C4-2B (cell line): ENCODE measurements around the gene MED16.
"Not testable (repeated sequence)": the region's sequence is repeated elsewhere in the genome, so short reads cannot be mapped to it uniquely, and the experiment has no call there.

ENCODE experiments used
- H3K27ac ChIP-seq: fragments of 450-650 bp; 2 replicates; pipeline ENCODE4 v1.5.1; 2017
- ZFX ChIP-seq: fragments of 450-650 bp; IDR thresholded peaks from 2 replicates; pipeline ENCODE4 v1.6.1; 2017
- TF ChIP-seq, protein P1 (sequence below): fragments of 450-650 bp; conservative IDR thresholded peaks from 2 replicates; pipeline ENCODE4 v1.5.1; 2017; ENCODE audit warnings: mild to moderate bottlenecking

Gene MED16

DNA sequence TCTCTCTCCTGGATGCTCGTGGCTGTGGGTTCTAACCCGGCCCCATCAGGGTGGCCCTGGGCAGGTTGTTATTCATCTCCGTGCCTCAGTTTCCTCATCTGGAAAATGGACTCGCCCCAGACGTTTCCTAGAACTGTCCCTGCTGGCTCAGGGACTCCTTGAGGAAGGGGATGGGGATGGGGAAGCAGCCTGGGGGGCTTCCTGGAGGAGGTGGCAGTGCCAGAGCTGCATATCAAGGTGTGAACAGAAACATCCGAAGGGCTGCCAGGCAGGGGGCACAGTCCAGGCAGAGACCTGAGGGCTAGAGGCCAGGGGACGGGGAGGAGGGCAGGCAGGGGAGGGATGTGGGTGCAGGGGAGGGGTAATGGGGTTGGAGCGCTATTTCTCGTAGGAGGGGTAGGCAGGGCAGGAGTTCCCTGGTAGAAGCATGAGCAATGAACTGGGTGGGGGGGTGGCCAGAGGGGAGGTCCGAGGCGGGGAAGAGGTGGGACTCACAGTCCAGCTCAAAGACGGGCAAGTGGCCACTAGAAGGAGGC is 44.5 kb downstream of the MED16 start:
- no peak for TF ChIP-seq ZFX
- TF ChIP-seq, protein P1, sequence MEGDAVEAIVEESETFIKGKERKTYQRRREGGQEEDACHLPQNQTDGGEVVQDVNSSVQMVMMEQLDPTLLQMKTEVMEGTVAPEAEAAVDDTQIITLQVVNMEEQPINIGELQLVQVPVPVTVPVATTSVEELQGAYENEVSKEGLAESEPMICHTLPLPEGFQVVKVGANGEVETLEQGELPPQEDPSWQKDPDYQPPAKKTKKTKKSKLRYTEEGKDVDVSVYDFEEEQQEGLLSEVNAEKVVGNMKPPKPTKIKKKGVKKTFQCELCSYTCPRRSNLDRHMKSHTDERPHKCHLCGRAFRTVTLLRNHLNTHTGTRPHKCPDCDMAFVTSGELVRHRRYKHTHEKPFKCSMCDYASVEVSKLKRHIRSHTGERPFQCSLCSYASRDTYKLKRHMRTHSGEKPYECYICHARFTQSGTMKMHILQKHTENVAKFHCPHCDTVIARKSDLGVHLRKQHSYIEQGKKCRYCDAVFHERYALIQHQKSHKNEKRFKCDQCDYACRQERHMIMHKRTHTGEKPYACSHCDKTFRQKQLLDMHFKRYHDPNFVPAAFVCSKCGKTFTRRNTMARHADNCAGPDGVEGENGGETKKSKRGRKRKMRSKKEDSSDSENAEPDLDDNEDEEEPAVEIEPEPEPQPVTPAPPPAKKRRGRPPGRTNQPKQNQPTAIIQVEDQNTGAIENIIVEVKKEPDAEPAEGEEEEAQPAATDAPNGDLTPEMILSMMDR: no peak
- no peak overlapping the region for H3K27ac ChIP-seq

DNA sequence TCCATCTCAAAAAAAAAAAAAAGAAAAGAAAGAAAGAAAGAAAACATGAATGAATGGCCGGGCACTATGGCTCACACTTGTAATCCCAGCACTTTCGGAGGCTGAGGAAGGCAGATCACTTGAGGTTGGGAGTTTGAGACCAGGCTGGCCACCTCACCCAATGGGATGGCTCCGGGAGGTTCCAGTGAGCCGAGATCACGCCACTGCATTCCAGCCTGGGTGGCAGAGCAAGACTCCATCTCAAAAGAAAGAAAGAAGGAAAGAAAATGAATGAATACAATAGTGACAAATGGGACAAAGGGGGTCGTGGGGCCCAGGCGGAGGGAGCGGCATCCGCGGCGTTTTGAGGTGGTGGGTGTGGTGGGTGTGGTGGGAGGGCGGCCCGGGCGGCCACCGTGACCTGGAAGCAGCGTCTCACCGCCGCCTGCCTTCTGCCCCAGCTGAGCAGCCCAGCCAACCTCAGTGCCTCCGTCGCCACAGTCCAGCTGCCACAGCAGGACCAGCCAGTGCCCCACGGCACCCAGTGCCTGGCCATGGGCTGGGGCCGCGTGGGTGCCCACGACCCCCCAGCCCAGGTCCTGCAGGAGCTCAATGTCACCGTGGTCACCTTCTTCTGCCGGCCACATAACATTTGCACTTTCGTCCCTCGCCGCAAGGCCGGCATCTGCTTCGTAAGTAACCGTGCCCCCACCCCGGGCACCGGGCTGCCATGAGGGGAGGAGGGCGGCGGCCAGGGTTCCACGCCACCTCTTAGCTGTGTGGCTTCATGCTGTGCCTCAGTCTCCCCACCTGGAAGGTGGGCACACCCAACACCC is 47.1 kb downstream of the MED16 start:
- TF ChIP-seq, protein P1: no peak
- TF ChIP-seq ZFX: no peak
- H3K27ac ChIP-seq: no peak overlapping the region

DNA sequence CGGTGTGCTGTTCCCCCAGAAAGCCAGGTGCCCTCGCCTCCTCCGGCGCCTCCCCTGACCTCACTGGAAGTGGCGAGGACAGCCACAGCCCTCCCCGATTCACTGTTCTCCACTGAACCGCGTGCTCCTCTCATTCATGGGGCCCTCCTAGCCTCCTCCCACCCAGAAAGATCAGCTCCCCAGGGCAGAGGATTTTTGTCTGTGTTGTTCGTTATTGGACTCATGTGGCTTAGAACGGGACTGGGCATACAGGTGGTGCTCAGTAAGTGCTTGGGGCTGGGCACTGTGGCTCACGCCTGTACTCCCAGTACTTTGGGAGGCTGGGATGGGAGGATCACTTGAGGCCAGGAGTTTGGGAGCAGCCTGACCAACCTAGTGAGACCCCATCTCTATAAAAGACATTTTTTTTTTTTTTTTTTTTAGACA is 48.4 kb downstream of the MED16 start:
- H3K27ac ChIP-seq: no peak overlapping the region
- no peak for TF ChIP-seq ZFX
- TF ChIP-seq, protein P1: no peak

DNA sequence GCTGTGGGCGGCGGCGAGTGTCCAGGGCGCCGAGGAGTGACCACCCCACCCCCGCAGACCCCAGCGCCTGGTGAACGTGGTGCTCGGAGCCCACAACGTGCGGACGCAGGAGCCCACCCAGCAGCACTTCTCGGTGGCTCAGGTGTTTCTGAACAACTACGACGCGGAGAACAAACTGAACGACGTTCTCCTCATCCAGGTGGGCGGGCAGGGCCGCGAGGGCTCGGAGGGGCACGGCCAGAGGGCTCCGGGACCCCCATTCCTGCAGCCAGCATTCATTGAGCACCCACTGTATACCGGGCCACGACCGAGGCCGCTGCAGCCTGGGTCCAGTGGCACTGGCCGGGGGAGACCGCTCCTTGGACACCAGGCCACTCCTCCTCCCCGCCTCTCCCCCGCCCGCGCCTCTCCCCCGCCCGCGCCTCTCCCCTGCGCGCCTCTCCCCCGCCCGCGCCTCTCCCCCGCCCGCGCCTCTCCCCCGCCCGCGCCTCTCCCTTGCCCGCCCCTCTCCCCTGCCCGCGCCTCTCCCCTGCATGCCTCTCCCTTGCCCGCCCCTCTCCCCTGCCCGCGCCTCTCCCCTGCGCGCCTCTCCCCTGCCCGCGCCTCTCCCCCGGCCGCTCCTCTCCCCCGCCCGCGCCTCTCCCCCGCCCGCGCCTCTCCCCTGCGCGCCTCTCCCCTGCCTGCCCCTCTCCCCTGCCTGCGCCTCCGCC is 49.0 kb downstream of the MED16 start:
- TF ChIP-seq, protein P1: no peak
- TF ChIP-seq ZFX: no peak
- H3K27ac ChIP-seq: no peak overlapping the region

DNA sequence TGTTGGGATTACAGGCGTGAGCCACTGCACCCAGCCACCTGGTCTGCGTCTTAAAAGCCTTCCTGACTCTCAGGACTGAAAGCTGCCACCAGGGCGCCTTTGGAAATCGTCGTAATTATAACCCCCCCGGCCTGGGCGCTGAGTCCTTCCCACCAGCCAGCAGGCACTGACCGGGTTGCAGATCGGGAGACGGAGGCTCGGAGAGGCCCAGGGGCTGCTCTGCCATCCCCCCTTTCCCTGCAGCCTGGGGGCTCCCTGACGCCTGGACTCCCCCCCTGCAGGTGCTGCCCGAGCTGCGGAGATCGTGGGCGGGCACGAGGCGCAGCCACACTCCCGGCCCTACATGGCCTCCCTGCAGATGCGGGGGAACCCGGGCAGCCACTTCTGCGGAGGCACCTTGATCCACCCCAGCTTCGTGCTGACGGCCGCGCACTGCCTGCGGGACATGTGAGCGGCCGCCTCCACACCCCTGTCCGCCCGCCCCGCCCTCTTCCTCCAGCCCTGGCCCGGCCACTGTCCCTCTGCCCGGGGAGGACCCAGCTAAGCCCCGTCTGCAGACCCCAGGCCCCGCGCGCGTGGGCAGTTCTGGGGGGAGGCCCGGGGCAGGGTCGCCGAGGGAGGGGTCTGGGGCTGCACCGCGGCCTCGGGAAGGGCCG is 49.7 kb downstream of the MED16 start:
- no peak for TF ChIP-seq ZFX
- TF ChIP-seq, protein P1: no peak
- no peak overlapping the region for H3K27ac ChIP-seq

DNA sequence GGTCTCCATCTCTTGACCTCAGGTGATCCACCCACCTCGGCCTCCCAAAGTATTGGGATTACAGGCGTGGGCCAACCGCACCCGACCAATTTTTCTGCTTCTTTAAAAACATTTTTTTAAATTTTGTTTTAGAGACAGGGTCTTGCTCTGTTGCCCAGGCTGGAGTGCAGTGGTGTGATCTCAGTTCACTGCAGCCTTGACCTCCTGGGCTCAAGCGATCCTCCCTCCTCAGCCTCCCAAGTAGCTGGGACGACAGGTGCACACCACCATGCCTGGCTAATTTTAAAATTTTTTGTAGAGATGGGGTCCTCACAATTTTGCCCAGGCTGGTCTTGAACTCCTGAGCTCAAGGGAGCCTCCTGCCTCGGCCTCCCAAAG is 50.2 kb downstream of the MED16 start:
- not testable (repeated sequence) for H3K27ac ChIP-seq

DNA sequence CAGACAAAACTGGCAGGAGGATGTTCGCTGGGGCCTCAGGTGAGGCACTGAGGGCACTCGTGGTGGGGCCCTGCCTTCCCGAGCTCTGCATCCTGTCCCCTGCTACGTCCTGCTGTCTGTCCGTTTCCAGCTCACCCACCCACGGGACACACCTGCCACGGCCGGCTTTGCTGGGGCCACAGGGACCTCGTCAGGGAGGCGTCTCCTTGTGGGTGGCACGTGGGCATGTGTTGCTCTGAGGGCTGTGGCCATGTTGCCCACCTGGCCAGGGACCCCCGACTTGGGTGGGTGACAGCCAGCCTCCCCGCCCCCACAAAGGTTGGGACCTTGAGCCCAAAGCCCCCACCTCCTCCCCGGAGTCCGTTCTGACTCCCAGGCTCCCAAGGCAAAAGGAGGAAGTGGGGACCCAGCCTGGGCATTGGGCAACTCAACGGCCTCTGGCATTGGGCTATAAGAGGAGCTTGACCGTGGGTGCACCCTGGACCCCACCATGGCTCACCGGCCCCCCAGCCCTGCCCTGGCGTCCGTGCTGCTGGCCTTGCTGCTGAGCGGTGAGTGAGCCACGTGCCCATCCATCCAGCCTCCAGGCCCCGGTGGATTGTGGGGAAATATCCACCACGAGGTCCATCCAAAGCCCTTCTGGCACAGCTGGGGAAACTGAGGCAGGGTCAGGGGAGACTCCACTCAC is 52.3 kb downstream of the MED16 start, which contains the start of gene PRTN3:
Gene PRTN3, plus strand, starts transcription at position 481 of the 688 bp plus-strand sequence. Its CDS starts 10 bp downstream, at position 491.
- TF ChIP-seq, protein P1: no peak
- no peak for TF ChIP-seq ZFX

More for the DNA sequence above, 52.3 kb downstream of the MED16 start, which contains the start of gene PRTN3:
- H3K27ac ChIP-seq: no peak within 1 kb of the TSS
